ENCODE data around the gene RBM46.
"Not testable (repeated sequence)": the region's sequence is repeated elsewhere in the genome, so short reads cannot be mapped to it uniquely, and the experiment has no call there.

The RBM46 gene

DNA sequence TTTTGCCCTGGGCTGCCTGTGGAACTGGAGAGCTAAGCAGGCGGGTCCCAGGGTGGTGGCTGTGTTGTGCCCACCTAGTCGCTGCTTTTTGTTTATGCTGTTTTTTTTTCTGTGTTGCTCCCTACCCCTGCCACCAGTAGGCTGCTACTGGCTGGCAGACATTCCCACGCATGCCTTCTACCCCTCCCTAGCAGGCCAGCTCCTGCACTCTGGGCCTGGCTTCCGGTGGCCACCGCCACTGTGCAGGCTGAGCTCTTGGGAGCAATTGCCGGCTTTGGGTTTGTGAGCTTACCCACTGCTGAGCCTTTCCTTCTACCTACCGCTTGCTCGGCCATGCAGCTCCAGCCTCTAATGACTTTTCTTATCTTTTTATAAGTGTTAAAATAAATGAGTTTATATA lies 57.6 kb downstream of the RBM46 start:
- DNase-seq: no peak

- no peak for DNase-seq
Measured at GRCh38 chr4:154854362-154854761, 73.3 kb downstream of the RBM46 start.

DNA sequence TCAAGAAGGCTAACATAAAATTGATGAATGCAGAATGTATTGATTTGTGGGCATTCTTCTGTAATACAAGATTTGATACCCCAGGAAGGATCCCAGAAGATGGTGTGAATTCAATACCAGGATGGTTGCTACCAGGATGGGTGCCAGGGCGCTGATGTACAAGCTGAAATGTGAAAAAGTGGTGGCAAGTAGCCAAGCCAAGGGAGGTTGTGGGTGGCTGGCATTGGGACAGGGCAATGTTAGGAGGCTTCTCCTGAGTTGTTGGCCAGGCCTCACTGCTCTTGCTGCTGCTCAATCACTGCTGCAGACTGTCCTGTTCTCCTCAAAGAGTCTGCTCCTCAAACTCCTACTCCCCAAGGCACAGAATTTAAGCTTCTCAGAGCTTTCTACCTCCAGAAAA lies 77.1 kb downstream of the RBM46 start:
- DNase-seq: no peak

- DNase-seq: no peak
Measured at GRCh38 chr4:154868414-154869194, 87.5 kb downstream of the RBM46 start.

DNA sequence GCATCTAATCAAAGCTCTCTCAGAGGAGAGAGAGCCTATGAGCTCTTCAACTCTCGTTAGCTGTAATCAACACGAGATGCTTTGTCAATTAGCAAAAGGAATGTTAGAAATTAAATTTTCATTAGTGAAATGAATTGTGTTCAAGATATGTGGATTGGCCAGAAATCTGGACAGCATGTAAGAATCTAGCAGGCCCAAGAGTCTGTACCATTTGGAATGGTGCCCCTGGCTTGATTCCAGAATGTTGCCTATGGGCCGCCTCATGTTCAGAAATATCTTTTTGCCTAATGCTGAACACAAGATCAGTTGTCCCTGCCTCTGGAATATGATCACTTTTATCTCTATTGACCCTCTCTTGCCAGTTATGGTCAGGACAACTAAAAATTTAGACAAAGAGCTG lies 88.2 kb downstream of the RBM46 start:
- DNase-seq: no peak

- DNase-seq: no peak
Measured at GRCh38 chr4:154872198-154872597, 91.1 kb downstream of the RBM46 start.

GRCh38 chr4:154874049-154874448 lies 93.0 kb downstream of the RBM46 start:
- not testable (repeated sequence) for DNase-seq

DNA sequence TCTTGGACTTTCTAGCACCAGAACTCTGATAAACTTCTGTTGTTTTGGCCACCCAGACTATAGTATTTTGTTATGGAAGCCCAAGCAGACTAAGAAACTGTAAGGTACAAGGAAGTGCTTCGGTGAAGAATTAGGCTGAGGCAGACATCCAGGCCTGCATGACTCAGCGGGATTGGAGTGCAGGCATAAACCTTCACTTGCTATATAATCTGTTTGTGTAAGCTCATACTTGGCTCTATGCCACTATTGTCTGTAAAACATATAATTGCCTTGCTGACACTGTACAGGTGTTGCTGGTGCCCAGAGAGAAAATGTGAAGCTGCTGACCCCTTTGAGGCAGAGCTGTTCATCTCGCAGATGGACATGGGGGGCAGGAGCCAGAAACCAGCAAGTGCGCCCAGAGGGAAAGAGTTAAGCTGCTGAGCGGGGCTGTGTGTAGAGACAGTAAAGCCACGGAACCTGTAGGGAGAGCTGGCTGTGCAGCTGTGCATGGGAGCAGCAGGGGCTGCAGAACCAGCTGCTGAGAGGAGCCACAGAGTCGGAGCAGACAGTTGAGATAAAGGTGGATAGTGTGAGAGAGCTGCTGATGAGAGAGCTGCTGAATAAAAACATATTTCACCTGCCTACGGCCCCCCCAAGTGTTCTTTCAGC lies 96.2 kb downstream of the RBM46 start:
- no peak for DNase-seq

Data from inflammatory macrophage treated with lipopolysaccharide for 4 hours (primary cell).